H1 (cell line): ENCODE results near the gene ST14. TPM values are rescaled to one million over a fixed set of nuclear protein-coding genes. Genes with fewer than 3 reads are reported as not detected.

Source experiments
- HDAC2 ChIP-seq, 2 experiments: fragments of 300-600 bp in 1 of 2; sonication (generic) in 1 of 2; IDR thresholded peaks; 2 replicates each; pipeline ENCODE4 v1.6.1; 2011 to 2012; ENCODE audit warnings: low read depth in 2 of 2, low read length in 2 of 2, mild to moderate bottlenecking in 2 of 2, moderate library complexity in 2 of 2, borderline replicate concordance in 1 of 2, inconsistent platforms in 1 of 2
- JUN ChIP-seq: IDR thresholded peaks from 2 replicates; pipeline ENCODE4 v1.6.1; 2011; ENCODE audit warnings: low read depth, mild to moderate bottlenecking, improper control_type of control experiment, low read length
- JUND ChIP-seq: IDR thresholded peaks from 2 replicates; pipeline ENCODE4 v1.6.1; 2011; ENCODE audit warnings: mild to moderate bottlenecking, improper control_type of control experiment, low read length
- KDM1A ChIP-seq: fragments of 200-600, 300-600 bp; sonication (generic); IDR thresholded peaks from 2 replicates; pipeline ENCODE4 v1.7.1; 2016; ENCODE audit warnings: mild to moderate bottlenecking, low read length, borderline replicate concordance
- KDM4A ChIP-seq: IDR thresholded peaks from one replicate; pipeline ENCODE4 v1.7.1; 2012; ENCODE audit warnings: low read depth, mild to moderate bottlenecking, moderate library complexity, low read length, inconsistent platforms; ENCODE audit not compliant: severe bottlenecking
- MAFK ChIP-seq: IDR thresholded peaks from 2 replicates; pipeline ENCODE4 v1.6.1; 2012; ENCODE audit warnings: low read depth, mild to moderate bottlenecking, improper control_type of control experiment, low read length
- SIN3A ChIP-seq, 2 experiments: IDR thresholded peaks in 1 of 2; conservative IDR thresholded peaks in 1 of 2; 2 replicates each; pipeline ENCODE4 v1.6.1; 2011 to 2012; ENCODE audit warnings: low read length in 2 of 2, improper control_type of control experiment in 1 of 2, low read depth in 1 of 2, mild to moderate bottlenecking in 1 of 2
- SP1 ChIP-seq: IDR thresholded peaks from 2 replicates; pipeline ENCODE4 v1.6.1; 2011; ENCODE audit warnings: low read depth, low read length
- SP4 ChIP-seq: IDR thresholded peaks from 2 replicates; pipeline ENCODE4 v1.6.1; 2012; ENCODE audit warnings: low read length, inconsistent platforms
- SRF ChIP-seq: IDR thresholded peaks from 2 replicates; pipeline ENCODE4 v1.6.1; 2011; ENCODE audit warnings: mild to moderate bottlenecking, low read depth, low read length, moderate library complexity
- TAF1 ChIP-seq: IDR thresholded peaks from 2 replicates; pipeline ENCODE4 v1.6.1; 2011; ENCODE audit warnings: mild to moderate bottlenecking, low read depth, low read length
- TBP ChIP-seq: IDR thresholded peaks from 2 replicates; pipeline ENCODE4 v1.6.1; 2011; ENCODE audit warnings: low read depth, low read length, improper control_type of control experiment
- TEAD4 ChIP-seq: IDR thresholded peaks from 2 replicates; pipeline ENCODE4 v1.6.1; 2012; ENCODE audit warnings: low read depth, low read length, inconsistent platforms, mixed read lengths
- USF2 ChIP-seq: IDR thresholded peaks from 2 replicates; pipeline ENCODE4 v1.6.1; 2011; ENCODE audit warnings: low read length, improper control_type of control experiment
- polyA plus RNA-seq, 7 experiments: library from polyadenylated mRNA; depleted of rRNA in 3 of 7; stranded (reverse) in 5 of 7; unstranded in 2 of 7; fragments of >200 nt in 5 of 7; fragments of 200-250 nt in 2 of 7; gene quantifications; 1 replicate in 5 of 7; 2 replicates in 1 of 7; 4 replicates in 1 of 7; pipeline versions ENCODE4 v1.2.1 to v1.2.3, GENCODE V29; 2011 to 2013; ENCODE audit warnings: missing spikeins in 2 of 7, mixed read lengths in 2 of 7
- total RNA-seq: library from RNA; stranded (reverse); fragmentation: NEBNext Ultra II Directional; extraction: Animal tissue kit (Norgen Biotek cat#: 25700); gene quantifications from 2 replicates; pipeline ENCODE4 v1.2.1, GENCODE V29; 2021
- TF ChIP-seq, protein P1 (sequence below): IDR thresholded peaks from 2 replicates; pipeline ENCODE4 v1.6.1; 2012; ENCODE audit warnings: low read length, inconsistent platforms
- TF ChIP-seq, protein P2 (sequence below), 3 experiments: IDR thresholded peaks; 1 replicate in 2 of 3; 2 replicates in 1 of 3; pipeline versions ENCODE4 v1.5.1 to v1.6.1; 2011; ENCODE audit warnings: low read length in 3 of 3, mild to moderate bottlenecking in 3 of 3, inconsistent platforms in 2 of 3, low read depth in 1 of 3, moderate library complexity in 1 of 3; ENCODE audit not compliant: insufficient read depth in 1 of 3; ENCODE audit errors: control extremely low read depth in 1 of 3
- TF ChIP-seq, protein P3 (sequence below): IDR thresholded peaks from 2 replicates; pipeline ENCODE4 v1.6.1; 2012; ENCODE audit warnings: inconsistent platforms

Gene ST14
- total and polyA plus RNA-seq, 2 of the 8 experiments (the other 6 are each of a cell fraction or from before 2014, with no cell fraction given): 22.4 to 24.9 TPM

DNA sequence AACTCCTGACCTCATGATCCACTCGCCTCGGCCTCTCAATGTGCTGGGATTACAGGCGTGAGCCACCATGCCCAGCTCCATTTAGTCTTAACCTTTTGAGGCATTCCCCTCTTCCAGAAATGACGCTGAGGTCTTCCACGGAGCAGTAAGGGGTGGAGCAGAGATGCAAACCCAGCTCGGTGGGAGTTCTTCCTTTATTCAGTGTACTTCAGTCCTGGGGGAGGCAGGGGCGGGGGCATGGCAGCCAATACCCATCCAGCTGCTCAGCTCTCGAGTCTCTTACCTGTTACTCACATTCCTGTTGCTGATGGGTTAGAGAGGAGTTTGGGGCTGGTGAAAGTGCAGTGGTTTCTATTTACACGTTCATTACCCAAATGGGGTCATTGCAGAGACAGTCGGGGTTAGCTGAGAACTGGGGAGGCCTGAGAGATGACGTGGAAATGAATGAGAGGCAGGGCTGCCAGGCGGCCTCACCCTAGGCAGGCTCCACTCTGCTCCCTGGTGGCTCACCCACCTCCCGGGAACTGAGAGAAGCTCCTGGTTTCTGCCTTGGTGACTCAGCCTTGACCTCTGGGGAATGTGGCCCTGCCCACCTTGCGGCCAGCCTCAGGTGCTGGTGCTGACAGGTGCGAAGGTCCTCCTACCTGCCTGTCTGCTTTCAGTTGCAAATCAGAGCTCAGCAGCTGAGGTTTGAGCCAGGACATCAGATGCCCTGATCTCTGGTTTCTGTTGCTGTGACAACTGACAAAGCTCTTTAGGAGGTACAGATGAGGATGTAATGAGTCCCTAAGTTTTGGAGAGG, 13.4 kb upstream of the ST14 start (continued):
- TF ChIP-seq SRF (no peak), TAF1 (peak; percentile 49; the same call in 1 of the 2 replicates), MAFK (no peak; the same call in 1 of the 2 replicates), SP4 (no peak), KDM4A (no peak), KDM1A (no peak), TEAD4 (peak; percentile 94), TBP (peak; percentile 38; the same call in 1 of the 2 replicates), SIN3A (conservative IDR thresholded peaks at IDR 0.05 in 1 of 2, IDR thresholded peaks at IDR 0.05 in 1 of 2; ENCODE audit: low read depth in 1 of 2, low read length in 2 of 2) (peak; percentile 93 to 98; a peak in 3 of 4 replicates), JUN (0 out of 2 replicates have a peak, but pooled peaks have one; percentile 57), JUND (peak; percentile 94), SP1 (peak; percentile 33; the same call in 1 of the 2 replicates), HDAC2 (IDR thresholded peaks at IDR 0.05; ENCODE audit: borderline replicate concordance in 1 of 2, low read depth in 2 of 2, low read length in 2 of 2) (peak in 1 of 2 experiments; percentile 59; a peak in 1 of 4 replicates), USF2 (no peak)
- TF ChIP-seq, protein P1, sequence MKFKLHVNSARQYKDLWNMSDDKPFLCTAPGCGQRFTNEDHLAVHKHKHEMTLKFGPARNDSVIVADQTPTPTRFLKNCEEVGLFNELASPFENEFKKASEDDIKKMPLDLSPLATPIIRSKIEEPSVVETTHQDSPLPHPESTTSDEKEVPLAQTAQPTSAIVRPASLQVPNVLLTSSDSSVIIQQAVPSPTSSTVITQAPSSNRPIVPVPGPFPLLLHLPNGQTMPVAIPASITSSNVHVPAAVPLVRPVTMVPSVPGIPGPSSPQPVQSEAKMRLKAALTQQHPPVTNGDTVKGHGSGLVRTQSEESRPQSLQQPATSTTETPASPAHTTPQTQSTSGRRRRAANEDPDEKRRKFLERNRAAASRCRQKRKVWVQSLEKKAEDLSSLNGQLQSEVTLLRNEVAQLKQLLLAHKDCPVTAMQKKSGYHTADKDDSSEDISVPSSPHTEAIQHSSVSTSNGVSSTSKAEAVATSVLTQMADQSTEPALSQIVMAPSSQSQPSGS: peak; percentile 70; the same call in 1 of the 2 replicates
- TF ChIP-seq, protein P2, sequence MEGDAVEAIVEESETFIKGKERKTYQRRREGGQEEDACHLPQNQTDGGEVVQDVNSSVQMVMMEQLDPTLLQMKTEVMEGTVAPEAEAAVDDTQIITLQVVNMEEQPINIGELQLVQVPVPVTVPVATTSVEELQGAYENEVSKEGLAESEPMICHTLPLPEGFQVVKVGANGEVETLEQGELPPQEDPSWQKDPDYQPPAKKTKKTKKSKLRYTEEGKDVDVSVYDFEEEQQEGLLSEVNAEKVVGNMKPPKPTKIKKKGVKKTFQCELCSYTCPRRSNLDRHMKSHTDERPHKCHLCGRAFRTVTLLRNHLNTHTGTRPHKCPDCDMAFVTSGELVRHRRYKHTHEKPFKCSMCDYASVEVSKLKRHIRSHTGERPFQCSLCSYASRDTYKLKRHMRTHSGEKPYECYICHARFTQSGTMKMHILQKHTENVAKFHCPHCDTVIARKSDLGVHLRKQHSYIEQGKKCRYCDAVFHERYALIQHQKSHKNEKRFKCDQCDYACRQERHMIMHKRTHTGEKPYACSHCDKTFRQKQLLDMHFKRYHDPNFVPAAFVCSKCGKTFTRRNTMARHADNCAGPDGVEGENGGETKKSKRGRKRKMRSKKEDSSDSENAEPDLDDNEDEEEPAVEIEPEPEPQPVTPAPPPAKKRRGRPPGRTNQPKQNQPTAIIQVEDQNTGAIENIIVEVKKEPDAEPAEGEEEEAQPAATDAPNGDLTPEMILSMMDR (IDR thresholded peaks at IDR 0.05; ENCODE audit: control extremely low read depth in 1 of 3, insufficient read depth in 1 of 3, low read depth in 1 of 3, low read length in 3 of 3): peak; percentile 42 to 72 (median 51)
- TF ChIP-seq, protein P3, sequence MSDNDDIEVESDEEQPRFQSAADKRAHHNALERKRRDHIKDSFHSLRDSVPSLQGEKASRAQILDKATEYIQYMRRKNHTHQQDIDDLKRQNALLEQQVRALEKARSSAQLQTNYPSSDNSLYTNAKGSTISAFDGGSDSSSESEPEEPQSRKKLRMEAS: peak; percentile 86
